Heart left ventricle (tissue), 13 donors: Measurements from ENCODE around the gene NEFH.

Experiments used
- CTCF ChIP-seq, 12 donors: fragments of 200-600 bp; sonication (generic) in 4 of 12; IDR thresholded peaks; one replicate each; pipeline versions ENCODE4 v1.5.0 to v1.8.0; 2018 to 2022; ENCODE audit warnings: antibody characterized with exemption in 12 of 12, mild to moderate bottlenecking in 5 of 12
- POLR2A ChIP-seq, 2 donors: fragments of 450-650 bp; IDR thresholded peaks; one replicate each; pipeline ENCODE4 v1.6.1; 2017; ENCODE audit warnings: antibody characterized with exemption in 2 of 2, mild to moderate bottlenecking in 2 of 2, moderate library complexity in 2 of 2
- donor health status: ischemic (EF 13 %, LVEDD 7.1; RV severe dilation, severe dysfunction).
- donor health status: DM: no; HTN: yes; CAD: no.
- donor health status: DM: no; HTN: no; CAD: no.
- donor health status: ischemic (EF 25% LVEDD 6.9; RV normal size, moderate dysfunction).
- donor health status: ischemic (EF 25% LVEDD 5.7; RV mildly dilated, moderate dysfunction).
- donor health status: ischemic (EF 35%, LVEDD 5.7; RV mildly dilated, moderate dysfunction).
- donor health status: nonischemic (EF 11% LVEDD 7.7; RV severe dilation, severe dysfunction).
- donor health status: DM: yes; HTN: yes; CAD: no.
- donor health status: PGD.
- donor health status: ischemic (EF 29% LVEDD 5.4; RV normal size, mild dysfunction).
- donor health status: nonischemic (EF 23%, LVEDD 6.1; RV moderate dilation, normal function).

- no peak for TF ChIP-seq CTCF (IDR thresholded peaks at IDR 0.05)
- no peak for TF ChIP-seq POLR2A (IDR thresholded peaks at IDR 0.05)
These were observed 35.9 kb upstream of the NEFH start for GRCh38 chr22:29443861-29444792.
